HG03521 (cell line): ENCODE measurements around the gene C1QTNF5.
A peak's percentile ranks its signal among the peaks of the same experiment; 100 is the strongest.

Experiments
- ATAC-seq: cut with Tn5 transposase; IDR thresholded peaks from one replicate; pipeline ENCODE4 v1.9.1; 2021; ENCODE audit warnings: mild to moderate bottlenecking, moderate library complexity; ENCODE audit not compliant: unreplicated experiment

Gene C1QTNF5

GRCh38 chr11:119373059-119373920 lies 32.6 kb upstream of the C1QTNF5 start:
- no peak for ATAC-seq

- no peak for ATAC-seq
Observed at GRCh38 chr11:119372260-119373058, 31.8 kb upstream of the C1QTNF5 start.

DNA sequence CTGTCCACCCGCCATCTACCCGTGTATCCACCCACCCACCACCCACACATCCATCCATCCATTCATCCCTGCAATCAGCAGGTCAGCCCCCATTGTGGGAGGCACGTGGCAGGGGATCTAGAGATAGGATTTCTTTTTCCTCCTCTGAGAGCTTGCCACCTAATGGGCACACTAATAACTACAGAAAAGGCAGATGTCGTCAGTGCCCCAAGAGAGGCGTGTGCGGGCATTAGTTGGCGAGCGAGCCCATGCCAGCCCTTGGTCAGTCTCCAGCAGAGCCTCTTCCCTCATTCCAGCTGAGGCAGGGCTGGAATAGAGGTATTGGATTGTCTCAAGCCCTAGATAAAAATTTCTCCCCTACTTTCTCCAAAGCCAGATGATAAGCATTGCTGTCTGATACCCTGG lies 31.1 kb upstream of the C1QTNF5 start:
- ATAC-seq = no peak

- ATAC-seq = no peak
Observed at GRCh38 chr11:119371067-119371601, 30.5 kb upstream of the C1QTNF5 start.

DNA sequence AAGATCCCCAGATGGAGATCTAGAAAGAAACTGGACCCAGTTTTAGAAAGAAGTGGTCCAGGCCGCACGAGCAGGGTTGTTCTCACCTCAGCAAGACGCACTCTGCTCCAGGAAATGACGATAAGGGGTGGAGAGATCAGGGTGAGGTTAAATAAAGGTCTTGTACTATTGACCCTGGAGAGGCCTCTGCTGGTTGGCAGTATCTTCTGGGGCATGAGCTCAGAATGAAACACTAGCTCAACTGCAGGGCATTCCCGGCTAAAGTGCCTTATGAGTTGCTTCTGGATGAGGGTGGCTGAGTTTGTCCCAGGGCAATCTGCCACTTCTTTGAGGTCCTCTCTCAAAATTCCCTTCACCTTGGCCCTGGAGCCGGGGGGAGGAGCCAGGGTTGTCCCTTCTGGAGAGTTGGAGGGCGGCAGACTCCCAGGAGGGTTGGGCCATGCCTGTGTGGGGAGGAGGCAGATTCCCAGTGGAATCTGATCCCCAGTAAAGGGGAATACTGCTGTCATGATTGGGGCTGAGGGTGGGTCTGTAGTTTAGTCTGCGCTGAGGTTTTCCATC lies 29.9 kb upstream of the C1QTNF5 start:
- ATAC-seq = no peak

- ATAC-seq = no peak
Observed at GRCh38 chr11:119369132-119369925, 28.6 kb upstream of the C1QTNF5 start.

DNA sequence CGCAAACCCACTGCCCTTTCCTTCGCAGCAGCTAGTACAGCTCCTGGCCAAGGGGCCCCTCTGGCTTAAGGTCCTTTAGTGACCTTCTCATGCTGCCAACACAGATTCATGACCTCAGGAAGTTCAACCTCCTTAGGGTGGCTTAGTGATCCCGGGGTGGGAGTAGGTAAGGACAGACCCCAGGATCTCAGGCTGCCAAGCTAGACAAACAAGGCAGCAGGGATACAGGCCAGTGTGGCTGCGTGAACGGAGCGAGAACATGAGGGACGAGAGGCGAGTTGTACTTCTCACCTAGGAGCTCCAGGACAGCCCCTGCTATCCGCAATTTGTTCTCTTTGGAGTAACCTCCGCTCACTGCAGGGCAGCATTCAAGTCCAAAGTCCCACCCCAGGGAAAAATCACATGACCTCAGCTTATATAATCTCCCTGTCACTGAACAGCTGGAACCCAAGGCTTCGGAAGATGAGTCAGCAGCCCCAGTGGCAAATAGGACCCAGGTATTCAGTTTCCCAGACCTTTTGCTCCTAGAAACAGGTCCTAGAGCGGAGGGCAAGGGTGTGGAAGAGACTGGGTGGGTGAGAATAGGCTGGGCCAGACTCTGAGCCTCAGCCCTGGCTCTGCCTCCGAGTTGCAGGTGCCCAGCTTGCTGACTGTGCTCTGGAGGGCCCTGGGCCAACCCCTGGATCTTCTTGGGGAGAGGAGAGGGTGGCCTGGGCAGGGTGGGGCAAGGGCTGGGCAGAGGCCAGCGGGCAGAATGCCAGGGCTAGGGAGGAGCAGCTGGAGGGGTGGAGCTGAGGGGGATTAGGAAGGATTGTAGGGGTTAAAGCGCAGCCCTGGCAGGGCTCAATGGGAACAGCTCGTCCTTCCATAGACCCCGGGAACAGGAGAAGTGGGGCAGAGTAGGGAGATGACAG lies 27.7 kb upstream of the C1QTNF5 start:
- no peak for ATAC-seq

DNA sequence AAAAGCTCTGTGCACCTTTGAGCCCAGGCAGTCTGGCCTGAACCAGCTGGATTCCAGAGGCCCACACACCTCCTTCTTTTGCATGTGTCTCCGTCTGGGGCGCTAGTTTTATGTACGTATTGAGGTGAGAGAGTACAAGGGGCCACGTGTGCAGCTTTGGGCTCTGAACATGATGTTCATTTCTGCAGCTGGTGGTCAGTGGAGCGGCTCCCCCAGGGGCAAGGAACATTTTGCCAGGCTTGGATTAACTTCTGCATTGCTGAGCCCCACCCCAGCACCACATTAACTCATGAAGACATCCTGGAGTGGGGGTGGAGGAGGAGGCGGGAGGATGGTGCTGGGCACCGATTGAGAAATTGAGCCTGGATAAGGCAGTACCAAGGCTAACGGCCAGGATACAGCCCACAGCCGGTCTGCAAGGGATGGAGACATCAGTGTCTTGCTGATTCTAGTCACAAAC lies 27.0 kb upstream of the C1QTNF5 start:
- ATAC-seq = no peak

DNA sequence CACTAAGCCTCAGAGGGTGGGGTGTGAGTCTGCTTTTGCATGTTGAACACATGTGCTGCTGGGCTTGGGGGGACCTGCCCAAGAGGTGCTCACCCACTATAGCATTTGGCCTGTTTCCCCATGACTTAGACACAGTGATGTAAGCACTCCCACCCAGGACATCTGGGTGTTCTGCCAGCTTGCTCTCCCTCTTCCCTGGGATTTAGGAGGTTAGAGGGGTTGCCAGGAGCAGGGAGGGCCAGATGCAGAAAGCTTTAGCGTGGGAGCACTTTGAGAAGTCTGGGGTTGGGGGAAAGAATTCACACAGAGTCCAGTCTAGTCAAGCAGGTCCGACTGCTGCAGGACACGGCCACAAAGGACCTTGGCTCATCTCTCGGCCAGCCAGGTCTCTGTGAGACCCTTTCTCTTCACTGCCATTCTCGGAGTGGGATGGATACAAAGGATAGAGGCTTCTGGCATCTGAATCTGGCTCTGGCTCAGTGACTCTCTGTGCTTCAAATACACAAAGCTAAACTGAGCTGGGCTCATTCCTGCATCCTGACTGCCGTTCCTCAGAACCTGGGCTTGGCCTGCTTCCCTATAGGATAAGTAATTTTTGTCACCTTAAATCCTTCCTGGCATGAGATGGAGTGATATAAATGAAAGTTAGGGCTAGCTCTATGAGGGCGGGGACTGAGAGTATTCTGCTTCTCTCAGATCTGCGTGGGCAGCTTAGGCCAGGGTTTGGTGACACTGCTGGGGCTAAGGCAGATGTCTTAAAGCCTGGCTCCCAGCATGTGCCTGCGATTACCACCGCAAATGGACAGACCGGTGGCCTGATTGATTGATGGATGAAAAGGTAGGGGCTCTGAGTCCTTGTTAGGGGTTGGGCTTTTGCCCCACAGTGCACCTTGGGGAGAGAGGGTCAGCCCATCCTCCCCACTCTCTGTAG lies 26.3 kb upstream of the C1QTNF5 start:
- no peak for ATAC-seq

- no peak for ATAC-seq
Observed at GRCh38 chr11:119365071-119365591, 24.4 kb upstream of the C1QTNF5 start.

DNA sequence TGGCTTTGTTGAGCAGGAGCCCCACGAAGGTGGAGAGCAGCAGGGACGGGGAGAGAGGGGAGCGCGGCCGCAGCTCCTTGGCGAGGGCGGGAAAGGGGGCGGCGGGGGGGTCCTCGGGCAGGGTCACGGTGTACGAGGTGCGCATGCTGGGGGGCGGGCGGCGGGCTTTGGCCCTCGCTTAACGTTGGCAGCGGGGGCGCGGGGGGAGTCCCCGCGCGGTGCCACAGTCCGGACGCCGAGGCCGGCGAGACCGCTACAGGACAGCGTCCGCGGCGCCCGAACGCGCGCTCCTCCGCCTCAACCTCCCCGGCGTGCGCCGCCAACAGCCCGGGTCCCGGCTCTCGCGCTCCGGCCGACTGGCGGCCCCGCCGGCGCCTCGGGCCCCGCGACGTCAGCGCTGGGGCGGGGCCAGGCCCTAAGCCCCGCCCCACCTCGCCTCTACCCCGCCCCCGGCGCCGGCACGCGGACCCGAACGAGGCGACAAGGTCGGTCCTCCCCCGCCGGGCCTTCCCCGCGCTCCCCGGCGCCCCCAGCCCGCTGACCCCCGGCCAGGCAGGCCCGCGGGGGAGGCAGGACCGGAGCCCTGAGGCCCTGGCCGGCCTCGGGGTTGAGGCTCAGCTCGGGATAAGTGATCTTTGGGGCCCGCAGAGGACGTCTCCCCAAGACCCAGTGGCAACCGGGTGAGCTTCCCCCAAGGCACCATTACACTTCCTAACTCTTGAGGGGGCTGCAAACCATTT lies 23.3 kb upstream of the C1QTNF5 start:
- ATAC-seq = peak; percentile 54

DNA sequence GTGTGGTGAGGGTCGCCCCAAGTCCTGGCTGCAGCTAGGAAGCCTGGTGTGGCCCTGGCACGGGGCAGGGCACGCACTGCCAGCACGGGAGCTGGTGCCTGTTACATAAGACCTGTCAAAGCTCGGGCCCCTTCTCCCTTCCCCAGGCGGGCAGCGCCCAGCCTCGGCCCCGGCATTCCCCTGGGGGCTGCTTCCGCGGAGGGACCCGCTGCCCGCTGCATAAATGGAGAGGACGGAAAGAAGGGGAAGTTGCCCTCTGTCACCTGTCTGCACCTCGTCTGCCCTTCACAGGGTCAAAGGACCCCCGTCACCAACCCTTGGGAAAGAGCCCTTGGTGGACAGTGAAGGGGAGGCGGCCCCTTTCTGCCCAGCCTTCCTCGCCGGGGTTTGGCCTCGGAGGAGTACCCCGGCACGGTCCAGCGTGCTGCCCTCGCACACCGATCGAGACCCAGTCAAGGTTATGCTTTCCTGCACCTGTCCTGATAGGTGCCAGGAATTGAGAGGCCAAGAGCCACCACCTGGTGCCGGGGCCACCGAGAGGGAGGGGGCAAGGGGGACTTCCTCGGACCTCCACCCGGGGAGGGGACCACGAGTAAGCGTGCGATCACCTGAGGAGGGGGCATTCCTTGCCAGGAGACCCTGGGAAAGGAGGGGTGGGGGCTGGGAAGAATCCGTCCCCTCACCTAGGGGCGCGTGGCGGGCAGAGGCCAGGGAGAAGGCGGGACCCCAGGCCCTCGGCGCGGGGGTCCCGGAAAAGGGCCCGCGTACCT lies 22.6 kb upstream of the C1QTNF5 start:
- no peak for ATAC-seq

DNA sequence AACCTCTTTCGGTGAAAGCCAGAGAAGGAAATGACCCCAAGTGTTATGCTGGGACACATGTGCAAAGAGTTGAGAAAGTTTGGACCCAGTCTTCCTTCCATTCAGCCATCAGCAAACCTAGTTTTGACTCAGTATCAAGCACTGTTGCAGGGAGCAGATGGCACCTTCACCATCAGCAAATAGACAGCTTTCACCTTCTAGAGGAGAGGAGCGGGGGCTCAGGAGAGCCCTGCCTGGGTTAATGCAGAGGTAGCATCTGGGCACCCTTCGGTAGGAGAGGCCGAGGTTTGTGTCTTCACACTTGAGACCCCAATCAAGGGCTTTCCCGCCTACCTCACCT lies 22.0 kb upstream of the C1QTNF5 start:
- ATAC-seq = no peak

GRCh38 chr11:119361941-119362725 lies 21.4 kb upstream of the C1QTNF5 start:
- ATAC-seq = no peak

- ATAC-seq = no peak
Observed at GRCh38 chr11:119361056-119361787, 20.5 kb upstream of the C1QTNF5 start.
